Stimulated activated CD8-positive, alpha-beta memory T cell treated with anti-CD3 and anti-CD28 coated beads, Interleukin-7, amount 100 ng/mL, for 4 hours (primary cell): ENCODE results near the gene FAM168A.

ENCODE experiments used
- DNase-seq, 2 donors: peaks; one replicate each; pipeline ENCODE4 v3.0.0-alpha.2; 2020; ENCODE audit warnings: low read depth in 2 of 2

The FAM168A gene

DNA sequence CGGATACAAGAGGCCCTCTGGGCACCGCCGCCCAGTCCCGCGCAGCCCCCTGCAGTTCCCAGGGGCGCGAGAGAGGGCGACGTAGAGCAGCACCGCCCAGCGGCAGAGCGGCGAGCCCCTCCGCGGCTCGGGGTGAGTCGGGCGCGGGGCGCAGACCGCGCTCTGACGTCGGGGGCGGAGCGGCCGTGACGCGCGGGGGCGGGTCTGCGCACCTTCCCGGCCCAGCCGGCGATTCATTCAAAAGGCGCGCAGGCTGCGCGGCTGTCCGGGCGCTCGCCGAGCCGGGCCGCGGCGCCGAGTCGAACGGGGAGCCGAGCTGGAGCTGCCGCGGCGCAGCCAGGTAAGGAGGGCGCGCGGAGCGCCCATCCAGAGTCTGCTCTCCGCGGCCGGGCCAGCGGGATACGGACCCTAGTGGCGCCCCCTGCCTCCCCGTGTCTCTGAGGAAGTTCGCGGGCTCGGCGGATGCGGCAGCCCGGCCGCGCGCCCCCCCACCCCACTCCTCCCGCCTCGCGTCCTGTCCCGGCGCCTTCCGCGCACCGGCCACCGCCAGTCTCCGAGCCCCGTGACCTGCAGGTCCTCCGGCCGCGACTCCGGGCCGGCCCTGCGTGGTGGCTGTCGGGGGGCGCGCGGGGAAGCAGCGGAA, 221.6 kb downstream of the FAM168A start, which contains the start of gene RELT:
RELT (plus strand) TSS at position 240 of the 643 bp plus-strand sequence. CDS start 12,738 bp downstream, outside the sequence.
- peak; percentile 79 to 91 for DNase-seq

DNA sequence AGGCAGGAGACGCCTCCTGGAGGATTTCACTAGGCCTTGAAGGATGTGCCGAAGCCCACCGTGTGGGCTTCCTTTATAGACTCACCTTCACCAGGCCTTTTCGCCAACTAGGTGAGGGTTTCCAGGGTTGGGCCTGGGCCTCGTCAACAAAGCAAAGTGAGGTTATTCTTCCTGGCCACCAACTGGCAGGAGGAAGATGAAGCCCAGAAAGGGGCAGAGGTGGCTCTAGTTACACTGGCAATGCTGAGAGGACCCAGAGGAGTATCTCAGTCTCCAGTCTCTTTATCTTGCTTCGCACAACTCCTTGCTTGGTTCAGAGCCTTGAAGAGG, 222.1 kb downstream of the FAM168A start:
- DNase-seq, result no peak

DNA sequence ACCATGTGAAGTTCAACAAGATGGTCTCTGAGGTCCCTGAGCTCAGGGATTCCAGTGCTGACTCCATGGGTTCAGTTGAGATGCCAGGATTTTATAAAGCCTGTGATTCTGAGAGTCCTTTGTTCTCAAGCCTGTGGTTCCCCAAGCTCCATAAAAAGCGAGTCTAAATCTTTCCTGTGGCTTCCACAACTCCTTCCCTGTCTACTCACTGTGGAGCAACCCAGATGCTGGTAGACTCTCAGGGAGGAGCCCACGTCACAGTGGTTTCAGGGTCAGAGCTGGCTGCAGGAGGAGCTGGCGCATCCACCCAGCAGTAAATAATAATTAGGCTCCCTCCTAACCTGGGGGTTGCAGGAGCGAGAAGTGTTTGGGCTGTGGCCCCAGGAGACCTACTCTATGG, 223.8 kb downstream of the FAM168A start:
- DNase-seq, result no peak

DNA sequence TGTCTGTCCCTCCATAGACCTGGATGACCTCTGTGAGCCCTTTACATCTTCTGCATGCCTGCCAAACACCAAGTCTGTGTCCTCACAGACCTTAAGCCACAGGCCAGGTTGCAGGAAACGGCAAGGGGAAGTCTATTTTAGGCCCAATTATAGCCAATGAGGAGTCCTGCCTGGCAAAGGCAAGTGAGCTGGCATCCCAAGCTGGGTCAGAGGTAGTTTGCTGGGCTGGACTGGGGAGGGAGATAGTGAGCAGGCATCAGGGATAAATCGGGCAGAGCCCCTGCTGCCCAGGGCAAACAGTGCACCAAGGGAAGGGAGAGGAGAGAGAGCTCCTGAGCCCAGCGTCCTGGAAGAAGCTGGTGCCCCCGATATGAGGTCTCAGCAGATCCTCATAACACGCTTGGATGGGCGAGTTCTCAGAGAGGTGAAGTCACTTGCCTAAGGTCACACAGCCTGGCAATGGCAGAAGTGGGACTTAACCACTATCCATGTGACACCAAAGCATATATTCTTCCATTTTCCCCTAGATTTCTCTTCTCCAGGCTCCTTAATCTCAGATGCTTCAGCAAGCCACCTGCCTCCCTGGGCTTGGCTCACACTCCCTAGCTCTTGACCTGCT, 225.4 kb downstream of the FAM168A start:
- DNase-seq, result no peak

DNA sequence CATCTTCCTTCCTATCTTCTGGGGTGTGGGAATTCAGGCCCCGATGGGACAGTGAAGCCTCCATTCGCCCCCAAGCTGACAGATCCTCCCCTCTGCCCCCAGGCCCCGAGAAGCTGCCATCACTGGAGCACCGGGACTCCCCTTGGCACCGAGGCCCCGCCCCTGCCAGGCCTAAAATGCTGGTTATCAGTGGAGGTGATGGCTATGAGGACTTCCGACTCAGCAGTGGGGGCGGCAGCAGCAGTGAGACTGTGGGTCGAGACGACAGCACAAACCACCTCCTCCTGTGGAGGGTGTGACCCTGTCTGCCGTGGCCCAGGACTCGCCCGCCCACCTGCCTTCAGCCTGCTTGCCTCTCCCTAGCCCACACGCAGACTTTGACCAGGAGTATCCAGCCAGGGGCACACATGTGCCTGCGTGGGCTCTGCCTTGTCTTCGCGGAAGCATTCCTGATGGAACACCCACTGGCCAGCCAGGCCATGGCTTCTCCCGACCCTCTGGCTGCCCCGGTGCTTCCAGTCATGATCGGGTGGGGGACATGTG, 230.4 kb downstream of the FAM168A start:
- no peak for DNase-seq

DNA sequence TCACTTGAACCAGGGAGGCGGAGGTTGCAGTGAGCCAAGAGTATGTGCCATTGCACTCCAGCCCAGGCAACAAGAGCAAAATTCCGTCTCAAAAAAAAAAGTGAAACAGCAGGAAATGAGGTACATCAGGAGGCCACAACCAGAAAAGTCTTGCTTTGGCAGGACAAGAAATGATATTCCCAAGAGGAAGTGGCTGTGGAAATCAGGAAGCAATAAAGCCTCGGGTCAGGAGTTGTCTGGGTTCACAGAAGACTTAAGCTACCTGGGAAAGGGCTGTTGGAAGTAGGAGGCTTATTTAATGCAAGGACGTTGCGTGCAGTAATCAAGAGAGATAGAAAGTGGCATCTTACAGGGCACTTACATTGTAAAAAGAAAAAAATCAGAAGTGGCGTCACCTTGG, 231.0 kb downstream of the FAM168A start:
- no peak for DNase-seq

DNA sequence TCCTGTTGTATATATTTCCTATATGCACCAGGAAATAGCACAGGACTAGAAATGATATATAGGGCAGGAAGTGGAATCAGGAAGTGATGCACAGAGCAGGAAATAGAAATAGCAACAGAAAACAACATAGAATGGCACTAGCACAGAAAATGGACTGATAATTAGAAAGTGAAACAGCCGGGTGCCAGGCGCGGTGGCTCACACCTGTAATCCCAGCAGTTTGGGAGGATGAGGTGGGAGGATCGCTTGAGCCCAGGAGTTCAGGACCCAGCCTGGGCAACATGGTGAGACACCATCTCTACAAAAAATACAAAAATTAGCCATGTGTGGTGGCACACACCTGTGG, 231.7 kb downstream of the FAM168A start:
- DNase-seq, result no peak

DNA sequence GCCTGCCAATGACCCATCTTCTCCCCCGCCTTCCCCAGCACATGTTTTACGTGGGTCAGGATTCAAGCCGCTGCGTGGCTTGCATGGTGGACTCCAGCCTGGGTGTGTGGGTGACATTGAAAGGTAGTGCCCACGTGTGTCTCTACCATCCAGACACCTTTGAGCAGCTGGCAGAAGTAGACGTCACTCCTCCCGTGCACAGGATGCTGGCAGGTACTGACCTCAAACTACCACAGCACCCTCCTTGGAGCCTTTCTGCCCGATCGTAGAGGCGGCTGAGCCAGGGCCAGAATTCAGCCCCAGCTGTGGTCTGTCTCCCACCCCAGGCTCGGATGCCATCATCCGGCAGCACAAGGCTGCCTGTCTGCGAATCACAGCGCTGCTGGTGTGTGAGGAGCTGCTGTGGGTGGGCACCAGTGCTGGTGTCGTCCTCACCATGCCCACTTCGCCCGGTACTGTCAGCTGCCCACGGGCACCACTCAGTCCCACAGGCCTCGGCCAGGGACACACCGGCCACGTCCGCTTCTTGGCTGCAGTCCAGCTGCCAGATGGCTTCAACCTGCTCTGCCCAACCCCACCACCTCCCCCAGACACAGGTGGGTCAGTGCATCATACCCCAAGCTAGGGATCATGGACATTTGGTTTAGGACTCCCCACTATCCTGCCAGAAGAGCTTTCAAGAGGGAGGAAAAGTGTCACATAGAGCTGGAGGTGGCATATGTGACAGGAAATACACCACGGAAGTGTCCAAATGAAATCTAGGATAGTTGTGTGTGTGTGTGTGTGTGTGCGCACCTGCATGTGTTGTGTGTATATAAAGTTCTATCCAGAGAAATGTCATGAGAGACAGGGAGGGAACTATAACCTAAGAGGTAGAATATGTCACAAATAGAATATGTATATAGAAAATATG, 232.3 kb downstream of the FAM168A start:
- no peak for DNase-seq

DNA sequence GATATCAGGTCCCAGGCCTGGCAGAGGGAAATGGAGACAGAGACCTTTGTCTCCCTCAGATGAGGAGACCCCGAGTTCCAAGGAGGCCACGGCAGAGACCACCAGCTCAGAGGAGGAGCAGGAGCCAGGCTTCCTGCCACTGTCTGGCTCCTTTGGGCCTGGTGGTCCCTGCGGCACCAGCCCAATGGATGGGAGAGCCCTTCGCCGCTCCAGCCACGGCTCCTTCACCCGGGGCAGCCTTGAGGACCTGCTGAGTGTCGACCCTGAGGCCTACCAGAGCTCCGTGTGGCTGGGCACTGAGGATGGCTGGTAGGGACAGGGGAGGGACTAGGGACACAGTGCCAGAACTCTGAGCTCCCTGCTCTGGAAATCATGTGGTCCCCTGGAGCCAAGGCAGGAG, 234.8 kb downstream of the FAM168A start:
- DNase-seq, result no peak

DNA sequence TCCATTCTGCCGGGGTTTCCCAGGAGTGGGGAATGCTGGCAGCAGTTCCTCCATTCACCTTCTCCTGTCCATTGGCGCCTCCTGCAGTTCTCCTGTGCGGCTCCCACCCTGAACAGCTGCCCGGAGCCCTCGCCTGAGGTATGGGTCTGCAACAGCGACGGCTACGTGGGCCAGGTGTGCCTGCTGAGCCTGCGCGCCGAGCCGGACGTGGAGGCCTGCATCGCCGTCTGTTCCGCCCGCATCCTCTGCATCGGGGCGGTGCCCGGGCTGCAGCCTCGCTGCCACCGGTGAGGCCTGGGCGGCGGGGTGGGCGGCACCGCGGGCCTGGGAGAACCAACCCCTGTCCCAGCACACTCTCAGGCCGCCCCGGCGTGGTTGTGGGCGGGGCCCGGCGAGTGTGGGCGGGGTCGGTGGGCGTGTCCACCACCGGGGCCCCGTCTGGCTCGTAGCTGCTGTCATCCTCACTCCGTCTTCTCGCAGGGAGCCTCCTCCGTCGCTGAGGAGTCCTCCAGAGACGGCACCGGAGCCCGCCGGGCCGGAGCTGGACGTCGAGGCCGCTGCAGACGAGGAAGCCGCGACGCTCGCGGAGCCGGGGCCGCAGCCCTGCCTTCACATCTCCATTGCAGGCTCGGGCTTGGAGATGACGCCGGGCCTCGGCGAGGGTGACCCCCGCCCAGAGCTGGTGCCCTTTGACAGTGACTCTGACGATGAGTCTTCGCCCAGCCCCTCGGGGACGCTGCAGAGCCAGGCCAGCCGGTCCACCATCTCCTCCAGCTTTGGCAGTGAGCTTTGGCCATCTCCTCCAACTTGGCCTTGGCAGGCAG, 235.7 kb downstream of the FAM168A start:
- no peak for DNase-seq

DNA sequence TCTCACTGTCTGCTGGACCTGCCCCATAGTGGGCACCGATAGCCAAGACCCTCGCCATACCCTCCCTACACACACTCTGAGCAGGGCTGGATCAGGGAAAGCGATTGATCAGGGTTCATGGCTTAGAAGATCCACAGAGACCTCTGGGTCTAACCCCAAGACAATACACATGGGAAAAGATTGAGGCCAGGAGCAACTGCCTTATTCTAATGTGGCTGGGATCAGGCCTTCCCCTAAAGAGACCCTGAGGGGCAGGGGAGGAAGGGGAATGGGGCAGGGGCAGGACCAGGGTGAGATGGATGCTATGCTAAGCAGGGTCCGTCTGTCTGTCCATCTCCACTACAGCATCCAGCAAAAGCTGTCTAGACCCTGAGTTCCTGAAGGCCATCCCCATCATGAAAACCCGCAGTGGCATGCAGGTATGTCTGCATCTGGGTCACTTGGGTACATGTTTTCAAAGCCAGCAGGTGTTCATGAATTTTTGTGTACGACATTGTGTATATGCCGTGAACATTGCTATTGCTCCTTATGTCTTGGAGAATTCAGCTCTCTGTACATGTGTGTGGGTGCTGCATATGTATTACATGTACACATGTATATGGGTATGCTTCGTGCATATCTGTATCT, 237.1 kb downstream of the FAM168A start:
- no peak for DNase-seq

DNA sequence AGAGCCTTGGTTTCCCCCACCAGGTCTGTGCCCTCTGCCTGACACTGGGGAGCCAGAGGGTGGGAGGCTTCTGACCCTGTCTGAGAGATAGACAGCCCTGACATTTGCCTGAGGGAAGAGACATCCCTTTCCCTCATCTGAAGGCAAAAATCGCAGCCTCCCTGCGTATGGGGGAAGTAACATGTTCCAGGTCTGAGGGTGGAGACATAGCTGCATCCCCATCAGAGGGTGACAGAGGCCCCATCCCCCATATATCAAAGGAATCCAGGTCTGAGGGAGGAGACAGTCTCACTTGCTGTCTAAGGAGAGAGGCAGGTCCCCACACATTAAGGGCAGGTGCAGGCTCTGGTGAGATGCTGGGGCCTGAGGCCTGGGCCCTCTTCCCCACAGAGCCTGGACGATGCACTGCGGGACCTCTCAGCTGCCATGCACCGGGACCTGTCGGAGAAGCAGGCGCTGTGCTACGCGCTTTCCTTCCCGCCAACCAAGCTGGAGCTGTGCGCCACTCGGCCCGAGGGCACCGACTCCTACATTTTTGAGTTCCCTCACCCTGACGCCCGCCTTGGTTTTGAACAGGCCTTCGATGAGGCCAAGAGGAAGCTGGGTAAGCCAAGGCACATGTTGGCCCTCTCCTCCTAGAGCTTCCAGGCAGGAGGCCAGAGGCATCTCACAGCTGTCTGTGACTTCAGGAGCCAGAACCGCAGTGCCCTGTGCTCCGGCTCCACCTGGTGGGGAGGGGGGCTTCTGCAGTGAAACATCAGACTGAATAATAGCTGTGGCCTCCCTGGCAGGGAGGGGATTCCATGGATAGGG, 237.8 kb downstream of the FAM168A start:
- DNase-seq, result no peak

DNA sequence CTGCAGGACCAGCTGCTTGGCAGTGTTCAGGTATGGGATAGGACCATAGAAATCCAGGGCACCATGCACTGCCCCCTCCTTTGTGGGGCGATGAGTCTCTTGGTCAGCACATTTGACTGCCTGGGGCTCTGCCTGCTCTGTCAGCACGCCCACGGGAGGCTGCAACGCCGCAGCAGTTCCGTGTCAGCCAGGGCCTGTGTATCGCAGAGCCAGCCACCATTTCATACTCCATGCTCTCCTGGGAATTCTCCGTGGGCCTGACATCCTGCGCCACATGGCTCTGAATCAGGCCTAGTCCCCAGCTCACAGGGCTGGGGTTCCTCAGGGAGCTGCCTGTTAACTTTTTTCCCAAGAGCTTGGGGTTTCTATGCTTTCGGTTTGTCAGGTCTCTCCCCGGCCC, 238.6 kb downstream of the FAM168A start:
- no peak for DNase-seq

DNA sequence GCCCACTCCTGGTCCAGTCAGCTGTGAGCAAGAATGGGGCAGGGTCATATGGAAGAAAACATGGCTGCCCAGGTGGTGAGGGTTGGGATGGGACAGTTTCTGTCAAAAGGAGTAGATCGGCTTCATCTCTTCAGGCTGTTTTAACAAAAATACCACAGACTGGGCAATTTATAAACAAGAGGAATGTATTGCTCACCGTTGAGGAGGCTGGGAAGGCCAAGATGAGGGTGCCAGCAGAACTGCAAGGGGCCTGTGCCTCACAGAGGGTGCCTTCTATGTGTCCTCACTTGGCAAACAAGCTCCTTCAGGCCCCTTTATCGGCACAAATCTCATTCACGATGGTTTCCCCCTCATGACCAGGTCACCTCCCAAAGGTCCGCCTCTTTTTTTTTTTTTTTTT, 239.8 kb downstream of the FAM168A start:
- no peak for DNase-seq

DNA sequence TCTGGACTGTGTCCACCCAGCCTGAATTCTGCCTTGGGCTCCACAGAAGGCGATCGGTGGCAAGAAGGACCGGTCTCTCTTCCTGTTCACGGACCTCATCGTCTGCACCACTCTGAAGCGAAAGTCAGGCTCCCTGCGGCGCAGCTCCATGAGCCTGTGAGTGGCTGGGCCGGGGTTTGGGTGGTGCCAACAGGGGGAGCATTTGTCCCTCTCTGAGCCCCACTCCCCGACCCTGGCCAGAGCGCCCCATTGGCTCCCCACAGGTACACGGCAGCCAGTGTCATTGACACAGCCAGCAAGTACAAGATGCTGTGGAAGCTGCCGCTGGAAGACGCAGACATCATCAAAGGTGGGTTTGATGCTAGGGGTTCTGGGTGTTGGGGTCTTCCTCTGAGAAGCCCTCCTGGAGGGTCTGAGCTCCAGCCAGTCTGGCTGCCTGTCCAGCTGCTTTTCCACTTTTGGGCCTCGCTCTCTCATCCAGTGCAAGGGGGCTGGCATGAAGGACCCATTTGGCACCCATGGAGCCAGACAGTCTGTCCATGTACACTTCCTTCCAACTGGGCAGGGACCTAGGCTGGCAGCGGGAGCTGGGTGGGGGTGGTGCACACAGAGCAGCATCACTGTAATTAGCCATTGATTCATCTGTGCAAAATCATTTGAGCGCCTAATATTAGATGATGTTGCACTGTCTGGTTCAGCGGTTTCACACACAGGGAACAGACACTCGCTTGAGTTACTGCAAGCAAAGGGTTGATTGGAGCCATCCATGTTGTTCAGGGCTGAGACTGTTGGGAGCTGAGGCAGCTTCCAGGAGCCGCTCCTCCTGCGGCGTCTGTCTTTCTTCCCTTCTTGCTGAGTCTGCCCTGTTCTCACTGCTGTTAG, 240.7 kb downstream of the FAM168A start:
- no peak for DNase-seq

DNA sequence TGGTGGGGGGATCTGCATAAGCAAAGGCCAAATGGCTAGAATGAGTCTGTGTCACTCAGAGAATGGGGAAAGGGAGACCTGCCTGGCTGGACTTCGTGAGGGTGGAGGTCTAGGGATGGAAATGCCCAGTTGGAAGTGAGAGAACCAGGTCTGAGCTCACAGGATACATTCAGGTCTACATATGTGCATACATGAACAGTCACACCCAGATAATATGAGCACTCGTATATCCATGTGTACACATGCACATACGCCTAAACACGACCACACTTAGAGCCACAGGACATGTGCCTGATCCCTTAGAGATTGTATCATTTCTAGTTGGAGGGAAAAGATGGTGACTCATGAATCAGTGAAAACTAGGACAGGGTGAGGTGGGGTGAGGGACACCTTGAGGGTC, 242.8 kb downstream of the FAM168A start:
- no peak for DNase-seq

DNA sequence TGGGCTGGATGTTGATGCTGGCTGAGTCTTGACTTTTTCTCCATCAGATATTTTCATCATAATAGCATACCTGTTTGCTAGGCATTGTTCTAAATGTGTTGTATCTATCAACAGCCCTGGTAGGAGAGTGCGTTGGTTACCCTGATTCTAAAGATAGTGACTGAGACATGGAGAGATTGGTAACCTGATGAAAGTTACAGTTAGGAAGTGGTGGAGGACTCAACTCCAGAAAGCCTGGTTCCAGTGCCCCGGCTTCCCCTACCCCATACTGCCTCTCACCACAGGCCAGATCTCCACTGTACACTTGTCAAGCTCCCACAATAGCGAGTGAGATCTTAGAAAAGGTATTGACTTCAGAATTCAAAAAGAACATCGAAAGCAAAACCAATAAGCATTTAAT, 244.5 kb downstream of the FAM168A start:
- DNase-seq, result no peak

DNA sequence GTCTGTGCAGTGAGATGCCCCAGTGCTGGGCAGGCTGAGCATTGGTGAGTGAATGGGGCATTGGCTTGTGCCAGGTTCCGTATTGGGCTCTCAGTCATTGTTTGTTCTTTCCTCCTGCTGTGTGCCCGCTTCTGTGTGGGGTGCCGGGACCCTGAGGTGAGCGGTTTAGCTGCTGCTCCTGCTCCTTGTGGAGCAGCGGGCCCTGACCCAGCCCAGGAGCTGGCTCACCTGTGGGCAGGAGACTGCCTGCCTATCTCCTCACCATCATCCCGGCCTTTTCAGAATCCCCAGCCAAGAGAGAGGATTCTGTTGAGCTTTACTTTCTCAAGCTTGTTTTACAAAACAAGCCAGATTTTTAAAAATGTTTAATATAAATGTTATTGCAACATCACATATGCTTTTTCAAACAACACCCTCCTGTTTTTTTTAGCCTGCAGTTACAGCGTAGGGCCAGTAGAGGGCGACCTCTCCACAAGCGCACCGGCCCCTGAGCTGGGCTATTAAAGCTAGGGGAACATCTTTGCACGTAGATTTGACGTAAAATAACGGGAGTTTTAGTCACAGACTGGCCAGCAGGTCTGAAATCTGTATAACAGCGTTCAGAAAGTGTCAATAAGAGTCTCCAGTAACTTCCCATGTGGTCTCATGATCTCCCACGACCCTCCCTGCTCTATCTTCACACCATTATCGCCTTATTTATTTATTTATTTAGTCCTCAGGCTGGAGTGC, 246.8 kb downstream of the FAM168A start:
- DNase-seq, result peak; percentile 17 to 31
